Vagina (tissue), 2 donors: ENCODE data around the gene PRR14L.

ENCODE experiments used
- CTCF ChIP-seq, 3 experiments: fragments of 450-650 bp in 2 of 3; fragments of 200-600 bp in 1 of 3; sonication (generic) in 1 of 3; IDR thresholded peaks; one replicate each; pipeline ENCODE4 v1.5.1; 2017 to 2019; ENCODE audit warnings: antibody characterized with exemption in 3 of 3, mild to moderate bottlenecking in 2 of 3, moderate library complexity in 2 of 3
- POLR2AphosphoS5 ChIP-seq, 2 donors: sonication (generic); formaldehyde crosslinking; IDR thresholded peaks; one replicate each; pipeline ENCODE4 v1.9.0; 2017; ENCODE audit warnings: antibody characterized with exemption in 2 of 2, mild to moderate bottlenecking in 2 of 2, low read depth in 1 of 2; ENCODE audit not compliant: insufficient read depth in 1 of 2

DNA sequence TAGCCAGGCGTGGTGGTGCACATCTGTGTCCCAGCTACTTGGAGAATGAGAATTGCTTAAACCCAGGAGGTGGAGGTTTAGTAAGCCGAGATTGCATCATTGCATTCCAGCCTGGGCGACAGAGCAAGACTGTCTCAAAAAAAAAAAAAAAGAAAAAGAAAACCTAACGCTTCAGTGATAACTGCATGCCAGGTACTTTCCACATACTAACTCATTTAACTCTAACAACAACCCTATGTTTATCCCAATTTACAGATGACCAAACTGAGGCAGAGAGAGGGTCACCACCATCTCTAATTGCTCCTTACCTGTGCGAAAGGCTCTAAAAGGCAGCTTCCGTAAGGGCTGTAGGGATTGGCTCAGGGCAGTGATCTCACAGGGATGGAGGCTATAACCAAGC, 99.5 kb downstream of the PRR14L start:
- TF ChIP-seq CTCF (IDR thresholded peaks at IDR 0.05), result no peak
- no peak for TF ChIP-seq POLR2AphosphoS5 (IDR thresholded peaks at IDR 0.05; ENCODE audit: insufficient read depth in 1 of 2, low read depth in 1 of 2)
